ENCODE results near the gene GDPD2.
A peak's percentile ranks its signal among the peaks of the same experiment; 100 is the strongest.

Gene GDPD2

DNA sequence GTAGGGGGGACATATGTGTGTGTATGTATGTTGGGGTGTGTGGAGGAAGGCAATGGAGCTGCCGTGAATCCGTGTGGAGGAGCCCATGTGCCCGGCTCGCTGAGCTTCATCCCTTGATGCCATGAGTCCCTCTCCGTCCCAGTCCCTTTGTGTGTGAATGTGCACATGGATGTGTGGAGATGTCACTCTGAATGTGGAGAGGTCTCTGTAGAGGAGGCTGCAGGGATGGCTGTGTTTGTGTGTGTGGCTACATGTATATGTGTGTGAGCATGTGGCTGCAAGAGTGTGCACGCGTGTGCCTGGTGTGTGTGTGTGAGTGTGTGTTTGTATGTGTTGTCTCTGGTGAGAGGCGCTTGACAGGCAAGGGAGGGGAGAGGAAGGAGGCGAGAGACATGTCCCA is 22.8 kb downstream of the GDPD2 start:
- no peak for DNase-seq (ENCODE audit: low spot score)
- TF ChIP-seq, protein P1, sequence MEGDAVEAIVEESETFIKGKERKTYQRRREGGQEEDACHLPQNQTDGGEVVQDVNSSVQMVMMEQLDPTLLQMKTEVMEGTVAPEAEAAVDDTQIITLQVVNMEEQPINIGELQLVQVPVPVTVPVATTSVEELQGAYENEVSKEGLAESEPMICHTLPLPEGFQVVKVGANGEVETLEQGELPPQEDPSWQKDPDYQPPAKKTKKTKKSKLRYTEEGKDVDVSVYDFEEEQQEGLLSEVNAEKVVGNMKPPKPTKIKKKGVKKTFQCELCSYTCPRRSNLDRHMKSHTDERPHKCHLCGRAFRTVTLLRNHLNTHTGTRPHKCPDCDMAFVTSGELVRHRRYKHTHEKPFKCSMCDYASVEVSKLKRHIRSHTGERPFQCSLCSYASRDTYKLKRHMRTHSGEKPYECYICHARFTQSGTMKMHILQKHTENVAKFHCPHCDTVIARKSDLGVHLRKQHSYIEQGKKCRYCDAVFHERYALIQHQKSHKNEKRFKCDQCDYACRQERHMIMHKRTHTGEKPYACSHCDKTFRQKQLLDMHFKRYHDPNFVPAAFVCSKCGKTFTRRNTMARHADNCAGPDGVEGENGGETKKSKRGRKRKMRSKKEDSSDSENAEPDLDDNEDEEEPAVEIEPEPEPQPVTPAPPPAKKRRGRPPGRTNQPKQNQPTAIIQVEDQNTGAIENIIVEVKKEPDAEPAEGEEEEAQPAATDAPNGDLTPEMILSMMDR (conservative IDR thresholded peaks at IDR 0.05; ENCODE audit: low read depth): no peak
- POLR2A ChIA-PET (ENCODE audit: low non-redundant PET): no interaction called here
- H3K27ac ChIP-seq: no peak overlapping the region
- CTCF ChIA-PET: no interaction called here

DNA sequence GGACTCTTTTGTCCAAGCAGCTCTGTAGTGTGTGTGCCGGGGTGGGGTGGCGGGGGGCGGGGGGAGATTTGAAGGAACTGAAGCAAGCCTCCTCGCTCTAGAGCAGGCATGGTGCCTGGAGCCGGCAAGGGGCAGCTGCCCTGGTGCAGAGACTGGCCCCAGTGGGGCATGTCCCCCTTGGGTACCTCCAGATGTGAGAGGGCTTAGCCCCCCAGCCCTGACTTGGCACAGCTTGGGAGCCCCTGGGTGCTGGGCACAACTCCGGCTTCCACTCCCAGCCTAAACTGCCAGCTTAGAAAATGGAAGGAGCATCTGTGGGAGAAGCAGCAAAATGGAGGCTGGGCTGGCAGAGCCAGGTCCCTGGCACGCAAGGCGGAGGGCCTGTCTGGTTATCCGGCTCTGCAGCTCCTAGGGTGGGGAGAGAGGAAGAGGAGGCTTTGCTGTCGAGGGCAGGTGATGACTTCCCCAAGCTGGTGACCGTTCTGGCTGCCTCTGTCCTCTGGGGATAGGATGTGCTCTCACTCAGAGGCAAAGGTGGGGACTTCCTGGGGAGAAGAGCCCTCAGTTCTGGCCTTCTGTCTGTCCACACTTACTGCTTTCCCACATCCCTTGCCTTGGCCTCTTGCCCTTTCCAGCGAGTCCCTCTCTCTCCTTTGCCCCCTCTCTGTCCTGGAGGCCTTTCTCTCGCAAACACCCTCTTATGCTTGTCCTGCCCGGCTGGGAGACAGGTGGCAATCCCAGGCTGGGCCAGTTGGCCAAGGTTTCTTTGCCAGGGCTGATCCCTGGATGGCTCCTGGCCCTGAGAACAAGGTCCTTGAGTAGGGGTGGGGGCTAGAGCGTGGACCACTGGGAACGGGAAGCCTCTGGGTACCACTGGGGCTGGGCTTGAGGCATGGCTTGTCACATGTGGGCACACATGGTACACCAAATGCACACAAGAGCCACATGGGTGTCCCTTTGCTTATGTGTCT is 23.6 kb downstream of the GDPD2 start:
- DNase-seq (ENCODE audit: low spot score): no peak
- ChIA-PET CTCF (interaction anchor here (0.6 kb wide), 1 partner anchor 218 kb away, joined by 3 read pairs; no protein-coding TSS in a partner anchor), POLR2A (ENCODE audit: low non-redundant PET) (no interaction called here)
- no peak overlapping the region for H3K27ac ChIP-seq
- TF ChIP-seq, protein P1 (conservative IDR thresholded peaks at IDR 0.05; ENCODE audit: low read depth): no peak

DNA sequence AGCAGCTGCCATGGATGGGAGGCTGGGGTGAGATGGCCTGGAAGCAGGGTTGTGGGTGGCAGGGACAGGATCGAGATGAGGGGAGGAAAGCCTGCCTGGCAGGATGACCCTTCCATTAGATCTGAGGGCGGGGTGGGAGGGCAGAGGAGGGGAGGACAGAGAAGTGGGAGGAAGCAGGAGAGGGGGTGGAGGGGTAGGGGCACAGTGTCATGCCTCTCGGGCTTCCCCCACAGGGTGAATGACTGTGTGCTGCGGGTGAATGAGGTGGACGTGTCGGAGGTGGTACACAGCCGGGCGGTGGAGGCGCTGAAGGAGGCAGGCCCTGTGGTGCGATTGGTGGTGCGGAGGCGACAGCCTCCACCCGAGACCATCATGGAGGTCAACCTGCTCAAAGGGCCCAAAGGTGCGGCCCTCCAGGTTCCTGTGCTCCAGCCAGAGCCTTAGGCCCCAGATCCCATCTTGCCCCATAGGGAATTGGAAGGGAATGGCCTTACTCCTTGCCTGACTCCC is 26.4 kb downstream of the GDPD2 start:
- TF ChIP-seq, protein P1 (conservative IDR thresholded peaks at IDR 0.05; ENCODE audit: low read depth): no peak
- ChIA-PET POLR2A (ENCODE audit: low non-redundant PET) (no interaction called here), CTCF (no interaction called here)
- no peak for DNase-seq (ENCODE audit: low spot score)
- H3K27ac ChIP-seq: no peak overlapping the region

DNA sequence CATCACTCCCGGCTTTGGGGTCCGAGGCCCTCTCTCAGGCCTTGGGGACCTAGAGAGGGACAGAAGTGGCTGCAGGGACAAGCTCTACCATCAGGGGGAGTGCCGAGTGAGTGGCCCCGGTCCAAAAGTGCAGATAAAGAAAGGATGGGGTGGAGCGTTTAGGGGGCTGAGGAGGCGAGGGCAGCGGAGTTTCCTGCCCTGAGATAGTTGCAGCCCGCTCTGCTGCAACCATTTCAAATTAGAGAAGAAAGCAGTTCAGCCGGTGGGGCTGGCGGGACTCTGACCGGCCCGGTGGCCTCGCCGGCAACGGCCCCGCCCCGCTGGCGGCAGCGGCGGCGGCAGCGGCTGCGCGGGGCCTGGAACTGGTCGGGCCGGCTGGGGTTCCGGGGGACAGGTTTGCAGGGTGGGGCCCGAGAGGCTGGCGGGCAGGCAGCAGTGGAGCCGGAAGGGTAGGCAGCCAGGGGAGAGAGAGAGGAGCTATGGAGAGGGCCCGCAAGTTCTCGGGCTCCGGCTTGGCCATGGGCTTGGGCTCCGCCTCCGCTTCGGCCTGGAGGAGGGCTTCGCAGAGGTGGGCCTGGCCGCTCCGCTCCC is 29.1 kb downstream of the GDPD2 start:
- TF ChIP-seq, protein P1 (conservative IDR thresholded peaks at IDR 0.05; ENCODE audit: low read depth): peak; percentile 72
- POLR2A ChIA-PET (ENCODE audit: low non-redundant PET): no interaction called here
- DNase-seq (ENCODE audit: low spot score): no peak
- H3K27ac ChIP-seq: peak overlapping the region; percentile 46; the same call in 1 of the 2 replicates
- CTCF ChIA-PET: interaction anchor here (0.6 to 1.0 kb wide), 3 partner anchors 18 to 159 kb away, joined by 3 to 5 read pairs (median 3); no protein-coding TSS in a partner anchor

DNA sequence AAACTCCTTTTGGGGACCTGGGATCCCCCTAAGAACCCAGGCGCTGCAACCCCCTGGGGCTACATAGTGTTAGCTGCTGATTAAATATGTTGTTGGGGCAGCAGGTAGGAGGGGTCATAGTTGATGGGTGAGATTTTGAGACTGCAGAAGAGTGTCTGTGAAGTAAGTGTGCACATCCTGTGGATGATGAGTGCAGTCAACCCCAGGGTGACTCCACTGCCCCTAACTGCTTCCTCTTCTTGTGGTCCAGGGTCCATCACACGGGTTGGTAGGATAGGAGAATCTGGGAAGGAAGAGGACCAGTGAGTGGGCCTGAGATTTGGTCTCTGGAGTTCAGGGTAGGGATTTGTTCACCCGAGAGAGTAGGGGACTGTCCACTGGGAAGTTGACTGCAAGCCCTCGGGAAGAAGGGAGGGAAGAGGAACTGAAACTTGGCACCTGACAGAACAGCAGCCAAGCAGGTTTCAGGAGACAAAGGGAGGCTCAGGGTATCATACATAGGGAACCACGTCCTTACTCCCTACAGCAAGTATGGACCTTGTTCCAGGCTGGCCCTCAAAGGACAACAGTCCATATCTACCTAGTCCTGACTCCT is 30.0 kb downstream of the GDPD2 start:
- ChIA-PET CTCF (interaction anchor here (0.5 to 1.0 kb wide), 3 partner anchors 19 to 184 kb away, joined by 3 to 5 read pairs (median 3); no protein-coding TSS in a partner anchor), POLR2A (ENCODE audit: low non-redundant PET) (no interaction called here)
- no peak overlapping the region for H3K27ac ChIP-seq
- TF ChIP-seq, protein P1 (conservative IDR thresholded peaks at IDR 0.05; ENCODE audit: low read depth): no peak
- no peak for DNase-seq (ENCODE audit: low spot score)
